GM20431 (cell line): ENCODE measurements around the gene ENHO.

Experiments used
- in situ Hi-C: fragments of 300-500 bp; cut with MseI, MboI; formaldehyde crosslinking; loops from one replicate; pipeline ENCODE4 v1.15.0; 2020; ENCODE audit warnings: low sequenced_read_pairs; ENCODE audit not compliant: unreplicated experiment

Gene ENHO

GRCh38 chr9:34522971-34523797 is at the start of gene ENHO:
TSS of gene ENHO (minus strand) at chr9:34522990. CDS start at chr9:34521695, 1,295 bp downstream.
- in situ Hi-C loops = loop anchor here (25.0 kb wide), 1 partner anchor 111 kb away; no protein-coding TSS in a partner anchor

DNA sequence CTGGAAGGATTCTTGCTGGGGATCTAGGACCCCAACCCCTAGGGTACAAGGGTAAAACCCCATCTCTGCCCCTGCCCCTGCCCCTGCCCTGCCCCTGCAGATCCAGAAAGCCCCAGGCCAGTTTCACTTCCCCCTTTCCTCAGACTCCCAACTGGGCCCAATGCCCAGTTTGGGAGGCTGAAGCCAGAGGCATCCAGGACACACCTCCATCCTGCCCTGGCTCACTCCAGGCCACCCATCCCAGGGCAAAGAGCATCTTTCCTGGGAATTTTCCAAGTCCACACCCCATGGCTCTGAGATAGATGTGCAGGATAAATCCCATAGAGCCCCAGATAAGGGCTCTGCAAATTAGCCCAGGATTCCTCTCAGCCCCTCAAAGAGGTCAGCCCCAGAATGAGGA is 49.3 kb upstream of the ENHO start:
- in situ Hi-C loops = no loop called here

DNA sequence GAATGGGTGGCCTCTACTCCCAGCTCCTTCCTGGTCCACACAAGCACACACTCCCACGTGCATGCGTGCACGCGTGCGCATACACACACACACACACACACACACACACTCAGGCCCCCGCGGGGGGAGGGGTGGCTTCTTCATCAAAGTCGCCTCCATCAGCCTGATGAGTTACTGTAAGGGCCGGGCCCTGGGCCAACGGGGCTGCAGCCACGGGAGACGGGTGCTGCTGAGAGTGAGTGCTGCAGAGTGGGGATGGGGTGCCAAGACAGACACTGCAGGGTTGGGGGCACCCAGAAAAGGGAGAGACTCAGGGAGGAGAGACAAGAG is 48.7 kb upstream of the ENHO start:
- in situ Hi-C loops = no loop called here

DNA sequence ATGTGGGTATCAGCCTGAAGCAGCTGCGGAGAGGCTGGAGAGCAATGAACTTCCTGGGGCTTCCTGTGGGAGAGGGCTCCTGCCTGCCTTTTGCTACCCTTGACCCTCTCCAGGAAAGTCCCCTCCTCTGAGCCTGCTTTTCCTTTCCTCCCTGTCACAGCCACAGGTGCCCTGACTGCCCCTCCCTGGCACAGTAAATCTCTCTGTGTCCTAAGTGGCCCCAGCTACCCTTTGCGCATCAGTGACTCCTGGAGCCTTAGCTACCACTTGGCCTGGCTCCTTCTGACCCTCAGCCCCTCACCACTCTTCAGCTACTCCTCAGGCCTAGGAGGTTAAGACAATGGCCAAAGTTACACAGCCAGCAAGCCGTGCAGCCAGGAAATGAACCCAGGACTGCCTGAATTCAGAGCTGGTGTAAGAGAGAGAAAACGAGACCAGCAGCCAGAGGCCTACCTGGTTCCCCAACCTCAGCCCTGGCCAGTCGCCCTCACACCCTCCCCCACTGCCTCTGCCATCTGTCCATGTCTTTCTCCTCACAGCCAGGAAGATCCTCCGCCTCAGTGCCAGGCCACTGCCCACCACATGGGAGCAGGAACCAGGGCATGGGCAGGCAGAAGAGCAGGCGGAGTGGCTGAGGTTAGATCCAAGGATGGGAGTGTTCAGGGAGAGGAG is 48.2 kb upstream of the ENHO start:
- in situ Hi-C loops = no loop called here

DNA sequence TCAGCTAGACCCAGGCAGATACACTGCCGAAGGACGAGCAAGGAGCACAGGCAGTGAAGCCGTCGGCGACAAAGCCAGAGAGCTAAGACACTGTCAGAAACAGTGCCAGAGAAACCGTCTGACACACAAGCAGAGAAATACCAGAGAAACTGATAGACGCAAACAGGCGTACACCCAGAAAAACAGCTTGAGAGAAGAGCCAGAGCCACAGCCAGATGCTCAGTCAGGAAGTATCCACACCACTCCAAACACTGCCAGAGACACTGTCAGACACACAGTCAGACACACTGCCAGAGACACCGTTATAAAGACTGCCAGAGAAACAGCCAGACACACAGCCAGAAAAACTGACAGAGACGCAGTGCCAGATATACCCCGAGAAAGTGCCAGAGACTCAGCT is 47.6 kb upstream of the ENHO start:
- in situ Hi-C loops = no loop called here

- in situ Hi-C loops = no loop called here
Measured at GRCh38 chr9:34568774-34569173, 46.0 kb upstream of the ENHO start.

DNA sequence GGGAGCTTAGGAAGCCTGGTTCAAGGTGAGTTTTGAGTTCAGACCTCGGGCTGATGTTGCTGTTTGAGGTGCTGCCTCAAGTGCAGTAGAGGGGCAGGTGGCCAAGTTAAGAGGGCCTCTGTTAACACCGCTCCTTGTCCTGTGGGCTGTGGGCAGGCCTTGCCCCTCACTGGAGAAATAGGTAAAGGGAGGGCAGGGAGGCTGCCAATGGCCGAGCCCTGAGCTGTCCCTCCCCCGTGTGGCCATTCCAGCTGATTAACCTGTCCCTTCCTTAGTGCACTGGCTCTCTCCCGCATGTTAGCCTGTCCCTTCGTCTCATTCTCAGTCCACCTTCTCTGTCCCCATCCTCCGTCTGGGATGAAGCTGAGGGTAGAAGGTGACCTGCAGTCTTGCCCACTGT is 45.3 kb upstream of the ENHO start:
- in situ Hi-C loops = no loop called here

GRCh38 chr9:34566972-34567371 is 44.2 kb upstream of the ENHO start:
- in situ Hi-C loops = no loop called here

DNA sequence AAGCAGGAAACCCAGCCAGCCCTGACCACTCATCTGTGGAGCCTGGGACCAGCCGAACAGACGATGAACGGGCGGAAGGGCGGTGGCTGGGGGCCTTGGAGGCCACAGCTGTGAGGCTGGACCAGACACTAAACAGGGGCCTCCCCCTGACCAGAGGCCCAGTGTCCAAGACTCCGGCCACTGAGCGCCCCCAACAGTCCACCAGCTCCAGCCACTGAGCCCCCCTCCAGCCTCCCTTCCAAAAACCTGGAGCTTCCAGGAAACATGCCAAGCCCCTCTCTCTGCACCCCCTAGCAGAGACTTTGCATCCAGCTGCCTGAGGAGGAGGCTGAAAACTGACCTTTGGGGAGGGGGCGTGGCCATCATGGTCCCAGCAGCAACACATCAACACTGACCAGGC is 43.5 kb upstream of the ENHO start:
- in situ Hi-C loops = no loop called here

GRCh38 chr9:34565856-34566255 is 43.1 kb upstream of the ENHO start:
- in situ Hi-C loops = no loop called here

- in situ Hi-C loops = no loop called here
Measured at GRCh38 chr9:34564617-34565016, 41.8 kb upstream of the ENHO start.

- in situ Hi-C loops = no loop called here
Measured at GRCh38 chr9:34563262-34563661, 40.5 kb upstream of the ENHO start.

- in situ Hi-C loops = no loop called here
Measured at GRCh38 chr9:34562135-34562745, 39.5 kb upstream of the ENHO start.

DNA sequence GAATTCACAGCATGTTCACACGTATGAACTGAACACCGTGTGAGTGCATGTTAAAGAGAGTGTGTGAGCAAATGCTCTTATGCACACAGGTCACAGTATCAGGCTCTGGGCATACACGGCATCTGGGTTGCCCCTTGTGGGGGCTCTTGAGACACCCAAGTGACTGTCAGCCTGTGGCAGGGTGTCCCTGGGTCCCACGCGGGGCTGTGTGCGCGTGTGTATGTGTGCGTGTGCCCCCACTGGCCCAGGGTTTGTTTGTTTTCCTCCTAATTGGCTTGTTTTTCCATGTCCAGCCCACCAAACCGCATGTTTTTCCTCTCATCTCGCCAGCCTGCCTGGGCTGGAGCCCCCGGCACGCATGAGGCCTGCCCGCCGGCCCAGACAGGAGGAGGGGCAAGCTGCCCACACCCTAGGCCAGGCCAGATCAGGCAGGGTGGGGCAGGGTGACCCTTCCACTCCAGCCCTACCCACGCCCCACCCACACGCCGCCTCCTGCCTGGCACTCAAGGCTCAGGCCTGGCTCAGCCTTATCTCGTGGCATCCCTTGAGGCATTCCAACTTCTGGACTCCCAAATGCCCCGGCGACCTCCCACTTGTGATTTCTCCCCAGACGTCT is 37.9 kb upstream of the ENHO start:
- in situ Hi-C loops = no loop called here

DNA sequence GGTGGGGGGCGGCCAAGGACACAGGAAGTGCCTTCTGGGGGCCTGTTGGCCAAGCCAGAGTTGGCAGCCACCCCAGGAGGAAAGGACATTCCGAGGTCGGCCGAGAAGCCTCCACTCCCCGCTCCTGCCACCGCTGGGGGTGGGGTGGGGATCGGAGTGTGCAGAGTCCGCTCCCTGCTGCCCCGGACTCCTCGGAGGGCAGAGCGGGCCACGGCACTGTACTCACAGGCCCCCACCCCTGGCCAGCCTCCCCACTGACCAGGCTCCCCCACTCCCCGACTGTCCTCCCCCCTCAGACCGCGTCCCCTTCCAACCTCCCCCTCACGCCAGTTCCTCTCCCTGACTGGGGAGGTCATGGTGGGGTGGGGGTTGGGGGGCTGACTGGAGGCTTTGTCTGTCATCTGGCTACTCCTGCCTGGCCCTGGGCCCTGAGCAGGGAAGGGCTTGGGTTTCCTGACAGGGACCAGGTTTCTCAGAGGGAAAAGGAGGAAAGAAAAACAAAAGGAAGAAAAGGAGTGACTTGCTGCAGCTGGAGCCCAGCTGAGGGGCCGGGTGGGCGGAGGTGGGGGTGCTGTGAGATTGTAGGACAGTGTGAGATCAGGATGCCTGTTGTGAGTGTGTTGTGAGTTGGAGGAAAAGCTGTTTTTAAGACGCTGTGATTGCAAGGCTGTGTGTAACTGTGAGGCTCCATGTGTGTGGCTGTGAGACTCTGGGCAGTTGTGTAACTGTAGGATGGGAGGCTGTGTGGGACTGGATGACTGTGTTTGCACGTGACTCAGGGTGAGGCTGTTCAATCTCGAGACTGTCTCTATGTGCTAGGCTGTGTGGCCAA is 37.0 kb upstream of the ENHO start:
- in situ Hi-C loops = no loop called here

DNA sequence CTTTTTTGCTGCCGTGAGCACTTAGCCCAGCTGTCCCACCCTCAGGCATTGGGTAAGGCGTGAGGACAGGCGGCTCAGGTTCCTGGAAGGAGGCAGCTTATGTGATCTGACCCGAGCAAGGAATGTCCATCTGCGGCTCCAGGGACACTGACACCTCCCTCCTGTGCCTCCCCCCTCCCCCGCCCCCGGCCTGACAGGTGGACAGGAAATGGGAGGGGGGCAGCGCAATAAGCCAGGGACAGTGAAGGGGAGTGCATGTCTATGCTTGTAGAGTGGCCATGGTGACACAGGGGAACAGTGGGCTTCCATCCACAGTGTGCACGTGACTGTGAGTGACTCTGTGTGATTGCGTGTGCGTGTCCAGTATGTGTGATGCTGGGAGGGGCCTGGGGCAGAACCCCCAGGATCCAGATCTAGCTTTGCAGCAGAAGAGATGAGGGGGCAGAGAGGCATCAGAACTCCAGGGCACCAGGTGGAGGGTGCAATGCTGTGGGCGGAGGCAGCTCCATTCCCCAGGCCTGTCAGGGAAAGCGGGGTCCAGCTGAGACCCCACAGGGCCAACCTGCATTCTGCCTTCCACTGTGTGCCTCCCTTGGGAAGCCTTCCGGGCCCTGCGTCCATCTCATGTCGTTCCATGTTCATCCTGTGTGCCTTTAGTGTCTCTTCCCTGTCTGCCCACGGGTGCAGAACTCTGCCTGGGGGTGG is 36.3 kb upstream of the ENHO start:
- in situ Hi-C loops = no loop called here

DNA sequence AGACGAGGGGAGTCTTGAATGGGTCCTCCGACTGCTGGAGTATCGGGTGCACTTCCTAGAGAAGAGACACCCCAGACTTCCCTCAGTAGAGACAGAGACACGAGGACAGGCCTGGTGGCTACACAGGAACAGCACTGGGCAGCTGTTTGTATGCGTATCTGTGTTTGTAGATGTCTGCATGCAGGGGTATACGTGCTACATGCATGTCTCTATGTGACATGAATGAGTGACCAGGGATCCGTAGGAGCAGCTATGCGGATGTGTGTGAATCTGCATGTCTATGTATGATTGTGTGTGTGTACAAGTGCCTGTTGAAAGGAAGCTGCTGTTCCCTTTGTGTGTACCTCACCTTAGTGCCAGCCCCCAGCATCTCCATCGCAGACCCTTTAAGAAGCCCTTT is 35.6 kb upstream of the ENHO start:
- in situ Hi-C loops = no loop called here

DNA sequence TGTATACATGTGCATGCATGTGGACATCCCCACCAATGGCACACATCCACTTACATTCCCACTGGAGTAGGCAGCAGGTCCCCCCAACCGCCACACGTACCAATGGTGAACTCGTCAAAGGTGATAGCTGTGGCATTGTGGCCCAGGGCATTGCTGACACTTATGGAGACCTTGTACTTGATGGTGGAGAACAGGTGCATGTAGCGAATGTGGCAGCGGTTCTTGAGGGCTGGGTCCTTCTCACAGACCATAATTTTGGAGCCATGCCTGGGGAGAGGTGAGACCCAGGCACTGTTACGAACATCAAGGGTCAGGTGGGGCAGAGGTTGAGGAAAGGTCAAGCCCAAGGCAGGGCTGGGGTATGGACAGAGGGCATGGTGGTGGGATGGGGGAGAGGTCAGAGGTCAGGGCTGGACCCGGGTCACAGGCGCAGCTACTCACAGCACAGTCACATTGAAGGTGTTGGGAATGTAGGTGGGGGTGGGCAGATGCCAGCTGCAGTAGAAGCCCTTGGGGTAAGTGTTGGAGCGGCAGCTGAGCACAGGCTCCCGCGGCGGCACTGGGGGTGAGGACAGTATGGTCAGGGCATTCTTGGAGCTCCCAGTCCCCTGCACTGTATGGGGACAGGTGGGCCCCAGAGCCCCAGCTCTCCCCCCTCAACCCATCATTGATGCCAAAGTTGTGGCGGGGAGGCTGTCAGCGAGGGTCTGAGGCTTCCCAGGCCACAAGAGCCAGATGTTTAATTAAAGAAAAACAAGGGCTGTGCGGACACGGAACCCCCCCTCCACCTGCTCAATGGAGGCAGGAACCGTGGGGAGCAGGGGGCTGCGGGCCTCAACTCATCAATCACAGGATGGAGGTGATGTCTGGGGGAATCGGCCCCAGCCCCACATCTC is 34.9 kb upstream of the ENHO start:
- in situ Hi-C loops = no loop called here

DNA sequence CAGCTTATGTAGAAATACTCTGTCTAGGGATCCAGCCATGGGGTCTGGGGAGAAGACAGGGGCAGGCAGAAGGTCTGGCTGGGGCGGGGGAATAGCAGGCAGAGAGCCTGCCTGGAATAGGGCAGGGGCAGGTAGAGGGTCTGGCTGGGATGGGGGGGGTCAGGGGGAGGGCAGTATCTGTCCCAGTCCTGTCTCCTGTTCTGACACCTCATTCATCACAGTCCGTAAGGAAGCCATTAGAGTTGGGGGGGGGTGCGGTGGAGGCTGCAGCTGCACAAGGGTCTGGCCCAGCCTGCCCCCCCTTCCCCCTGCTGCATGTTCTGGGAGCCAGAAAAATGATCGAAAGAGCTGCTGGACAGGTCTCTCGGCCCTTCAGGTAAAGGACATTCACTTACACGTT is 34.2 kb upstream of the ENHO start:
- in situ Hi-C loops = no loop called here
